ENCODE data around the gene DNAJC17. TPM values are rescaled to one million over a fixed set of nuclear protein-coding genes. Genes with fewer than 3 reads are reported as not detected.

Gene DNAJC17
- polyA plus RNA-seq, 1 donor from 2014 or later: 79.6 TPM

DNA sequence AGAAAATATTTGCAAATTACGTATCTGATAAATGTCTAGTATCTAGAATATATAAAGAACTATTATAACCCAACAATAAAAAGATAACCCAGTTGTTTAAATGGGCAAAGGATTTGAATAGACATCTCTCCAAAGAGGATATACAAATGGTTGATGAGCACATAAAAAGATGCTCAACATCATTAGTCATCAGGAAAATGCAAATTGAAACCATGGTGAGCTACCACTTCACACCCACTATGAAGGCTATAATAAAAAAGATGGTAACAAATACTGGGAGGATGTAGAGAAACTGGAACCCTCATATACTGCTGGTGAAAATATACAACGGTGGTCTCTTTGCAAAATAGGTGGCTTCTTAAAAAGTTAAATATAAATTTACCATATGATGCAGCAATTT is 84.3 kb downstream of the DNAJC17 start:
- Histone ChIP-seq H3K4me3 (ENCODE audit: low read length) (no peak overlapping the region), H3K27ac (ENCODE audit: low read length) (no peak overlapping the region), H3K9me2 (ENCODE audit: insufficient read depth, low read length) (no peaks in the 10 kb centered on the region), H3K27me3 (ENCODE audit: insufficient read depth, low read depth, low read length) (no peaks in the 10 kb centered on the region), H3F3A (ENCODE audit: insufficient read depth, low read length, poor library complexity, severe bottlenecking) (no peaks in the 10 kb centered on the region), H3K9ac (ENCODE audit: low read length) (no peak overlapping the region), H3K36me3 (ENCODE audit: insufficient read depth, low read length) (no peaks in the 10 kb centered on the region), H3K79me2 (replicated peaks; ENCODE audit: insufficient read depth, low read length) (no peaks in the 10 kb centered on the region), H3K9me3 (ENCODE audit: low read length) (no peaks in the 10 kb centered on the region), H2AFZ (ENCODE audit: low read depth, low read length) (no peak overlapping the region), H3K4me2 (ENCODE audit: low read length) (no peak overlapping the region), H4K20me1 (ENCODE audit: insufficient read depth) (no peaks in the 10 kb centered on the region)
- TF ChIP-seq, protein P1, sequence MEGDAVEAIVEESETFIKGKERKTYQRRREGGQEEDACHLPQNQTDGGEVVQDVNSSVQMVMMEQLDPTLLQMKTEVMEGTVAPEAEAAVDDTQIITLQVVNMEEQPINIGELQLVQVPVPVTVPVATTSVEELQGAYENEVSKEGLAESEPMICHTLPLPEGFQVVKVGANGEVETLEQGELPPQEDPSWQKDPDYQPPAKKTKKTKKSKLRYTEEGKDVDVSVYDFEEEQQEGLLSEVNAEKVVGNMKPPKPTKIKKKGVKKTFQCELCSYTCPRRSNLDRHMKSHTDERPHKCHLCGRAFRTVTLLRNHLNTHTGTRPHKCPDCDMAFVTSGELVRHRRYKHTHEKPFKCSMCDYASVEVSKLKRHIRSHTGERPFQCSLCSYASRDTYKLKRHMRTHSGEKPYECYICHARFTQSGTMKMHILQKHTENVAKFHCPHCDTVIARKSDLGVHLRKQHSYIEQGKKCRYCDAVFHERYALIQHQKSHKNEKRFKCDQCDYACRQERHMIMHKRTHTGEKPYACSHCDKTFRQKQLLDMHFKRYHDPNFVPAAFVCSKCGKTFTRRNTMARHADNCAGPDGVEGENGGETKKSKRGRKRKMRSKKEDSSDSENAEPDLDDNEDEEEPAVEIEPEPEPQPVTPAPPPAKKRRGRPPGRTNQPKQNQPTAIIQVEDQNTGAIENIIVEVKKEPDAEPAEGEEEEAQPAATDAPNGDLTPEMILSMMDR (IDR thresholded peaks at IDR 0.05; ENCODE audit: poor library complexity, severe bottlenecking): no peak
- TF ChIP-seq SMC3 (conservative IDR thresholded peaks at IDR 0.05; ENCODE audit: poor library complexity) (no peak), POLR2AphosphoS5 (IDR thresholded peaks at IDR 0.05) (no peak)

DNA sequence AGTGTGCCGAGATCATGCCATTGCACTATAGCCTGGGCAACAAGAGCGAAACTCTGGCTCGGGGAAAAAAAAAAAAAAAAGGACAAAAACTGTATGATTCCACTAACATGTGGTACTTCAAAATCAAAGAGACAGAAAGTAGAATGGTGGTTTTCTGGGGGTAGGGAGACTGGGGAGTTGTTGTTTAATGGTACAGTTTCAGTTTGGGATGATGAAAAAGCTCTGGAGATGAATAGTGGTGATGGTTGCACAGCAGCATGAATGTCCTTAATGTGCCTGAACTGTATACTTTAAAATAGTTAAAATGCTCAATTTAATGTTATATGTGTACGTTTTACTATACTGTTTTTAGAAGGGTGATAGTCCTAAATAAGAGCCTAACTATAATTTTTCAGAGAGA is 84.9 kb downstream of the DNAJC17 start:
- Histone ChIP-seq H3F3A (ENCODE audit: insufficient read depth, low read length, poor library complexity, severe bottlenecking) (no peaks in the 10 kb centered on the region), H3K9me2 (ENCODE audit: insufficient read depth, low read length) (no peaks in the 10 kb centered on the region), H2AFZ (ENCODE audit: low read depth, low read length) (no peak overlapping the region), H3K36me3 (ENCODE audit: insufficient read depth, low read length) (no peaks in the 10 kb centered on the region), H3K4me2 (ENCODE audit: low read length) (no peak overlapping the region), H4K20me1 (ENCODE audit: insufficient read depth) (no peaks in the 10 kb centered on the region), H3K9ac (ENCODE audit: low read length) (no peak overlapping the region), H3K9me3 (ENCODE audit: low read length) (no peaks in the 10 kb centered on the region), H3K27me3 (ENCODE audit: insufficient read depth, low read depth, low read length) (no peaks in the 10 kb centered on the region), H3K27ac (ENCODE audit: low read length) (no peak overlapping the region), H3K4me3 (ENCODE audit: low read length) (no peak overlapping the region), H3K79me2 (replicated peaks; ENCODE audit: insufficient read depth, low read length) (no peaks in the 10 kb centered on the region)
- no peak for TF ChIP-seq MXI1 (conservative IDR thresholded peaks at IDR 0.05; ENCODE audit: poor library complexity, severe bottlenecking)
- no peak for TF ChIP-seq TAF1 (IDR thresholded peaks at IDR 0.05; ENCODE audit: low read depth)
- TF ChIP-seq SMC3 (conservative IDR thresholded peaks at IDR 0.05; ENCODE audit: poor library complexity): no peak
- TF ChIP-seq EP300 (conservative IDR thresholded peaks at IDR 0.05; ENCODE audit: poor library complexity, severe bottlenecking): no peak
- no peak for TF ChIP-seq EZH2 (IDR thresholded peaks at IDR 0.05; ENCODE audit: borderline replicate concordance, insufficient read depth, low read length, poor library complexity, severe bottlenecking)
- TF ChIP-seq RAD21 (conservative IDR thresholded peaks at IDR 0.05): no peak
- TF ChIP-seq, protein P1 (IDR thresholded peaks at IDR 0.05; ENCODE audit: poor library complexity, severe bottlenecking): no peak
- TF ChIP-seq, protein P2, sequence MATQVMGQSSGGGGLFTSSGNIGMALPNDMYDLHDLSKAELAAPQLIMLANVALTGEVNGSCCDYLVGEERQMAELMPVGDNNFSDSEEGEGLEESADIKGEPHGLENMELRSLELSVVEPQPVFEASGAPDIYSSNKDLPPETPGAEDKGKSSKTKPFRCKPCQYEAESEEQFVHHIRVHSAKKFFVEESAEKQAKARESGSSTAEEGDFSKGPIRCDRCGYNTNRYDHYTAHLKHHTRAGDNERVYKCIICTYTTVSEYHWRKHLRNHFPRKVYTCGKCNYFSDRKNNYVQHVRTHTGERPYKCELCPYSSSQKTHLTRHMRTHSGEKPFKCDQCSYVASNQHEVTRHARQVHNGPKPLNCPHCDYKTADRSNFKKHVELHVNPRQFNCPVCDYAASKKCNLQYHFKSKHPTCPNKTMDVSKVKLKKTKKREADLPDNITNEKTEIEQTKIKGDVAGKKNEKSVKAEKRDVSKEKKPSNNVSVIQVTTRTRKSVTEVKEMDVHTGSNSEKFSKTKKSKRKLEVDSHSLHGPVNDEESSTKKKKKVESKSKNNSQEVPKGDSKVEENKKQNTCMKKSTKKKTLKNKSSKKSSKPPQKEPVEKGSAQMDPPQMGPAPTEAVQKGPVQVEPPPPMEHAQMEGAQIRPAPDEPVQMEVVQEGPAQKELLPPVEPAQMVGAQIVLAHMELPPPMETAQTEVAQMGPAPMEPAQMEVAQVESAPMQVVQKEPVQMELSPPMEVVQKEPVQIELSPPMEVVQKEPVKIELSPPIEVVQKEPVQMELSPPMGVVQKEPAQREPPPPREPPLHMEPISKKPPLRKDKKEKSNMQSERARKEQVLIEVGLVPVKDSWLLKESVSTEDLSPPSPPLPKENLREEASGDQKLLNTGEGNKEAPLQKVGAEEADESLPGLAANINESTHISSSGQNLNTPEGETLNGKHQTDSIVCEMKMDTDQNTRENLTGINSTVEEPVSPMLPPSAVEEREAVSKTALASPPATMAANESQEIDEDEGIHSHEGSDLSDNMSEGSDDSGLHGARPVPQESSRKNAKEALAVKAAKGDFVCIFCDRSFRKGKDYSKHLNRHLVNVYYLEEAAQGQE (IDR thresholded peaks at IDR 0.05; ENCODE audit: borderline replicate concordance): no peak
- no peak for TF ChIP-seq POLR2AphosphoS5 (IDR thresholded peaks at IDR 0.05)

Measured in neural cell (in vitro differentiated cells).